Stimulated activated effector memory CD8-positive, alpha-beta T cell treated with anti-CD3 and anti-CD28 coated beads, Interleukin-12 subunit alpha, Interleukin-12 subunit beta, amount 100 ng/mL, for 72 hours (primary cell): Measurements from ENCODE around the gene PRUNE2.
"Not testable (repeated sequence)": the region's sequence is repeated elsewhere in the genome, so short reads cannot be mapped to it uniquely, and the experiment has no call there.

ENCODE experiments used
- ATAC-seq: fragments of 150-1000 bp; cut with Tn5 transposase; 2 replicates; pipeline ENCODE4 v1.10.0; 2021
- DNase-seq, 2 donors: peaks; one replicate each; pipeline ENCODE4 v3.0.0; 2021 to 2022; ENCODE audit warnings: low spot score in 2 of 2
- H3K27ac Mint-ChIP-seq: one replicate; pipeline ENCODE4 v1.8.0; 2022; ENCODE audit warnings: mild to moderate bottlenecking, mixed read lengths
- H3K36me3 Mint-ChIP-seq: one replicate; pipeline ENCODE4 v1.8.0; 2022; ENCODE audit warnings: mild to moderate bottlenecking, mixed read lengths
- H3K4me1 Mint-ChIP-seq: one replicate; pipeline ENCODE4 v1.8.0; 2022; ENCODE audit warnings: mixed read lengths
- H3K4me3 Mint-ChIP-seq: one replicate; pipeline ENCODE4 v1.8.0; 2022; ENCODE audit warnings: mild to moderate bottlenecking, mixed read lengths
- H3K9me3 Mint-ChIP-seq: one replicate; pipeline ENCODE4 v1.8.0; 2022; ENCODE audit warnings: mixed read lengths

The PRUNE2 gene

GRCh38 chr9:76603931-76604570, 301.9 kb downstream of the PRUNE2 start:
- Mint-ChIP-seq H3K9me3 (no peaks in the 10 kb centered on the region), H3K4me3 (no peak overlapping the region), H3K4me1 (peaks cover 8% of the 10 kb centered on the region), H3K36me3 (no peaks in the 10 kb centered on the region), H3K27ac (peak overlapping the region; percentile 10)
- ATAC-seq (no peak), DNase-seq (no peak)

DNA sequence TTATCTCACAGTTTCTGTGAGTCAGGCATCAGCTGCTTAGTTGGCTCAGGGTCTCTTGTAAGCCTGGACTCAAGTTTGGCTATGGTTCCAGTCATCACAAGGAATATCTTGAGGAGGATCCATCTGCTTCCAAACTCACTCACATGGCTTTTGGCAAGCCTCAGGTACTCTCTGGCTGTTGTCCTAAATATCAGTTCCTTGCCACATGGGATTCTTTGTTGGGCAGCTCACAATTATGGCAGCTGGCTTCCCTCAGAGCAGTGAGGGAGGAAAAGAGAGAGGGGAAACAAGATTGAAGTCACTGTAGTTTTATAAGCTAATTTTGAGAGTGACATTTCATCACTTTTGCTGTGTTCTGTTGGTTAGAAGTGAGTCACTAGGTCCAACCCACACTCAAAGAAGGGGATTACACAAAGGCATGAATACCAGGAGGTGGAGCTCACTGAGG, 302.4 kb downstream of the PRUNE2 start:
- peak; percentile 83 for ATAC-seq
- peak in 1 of 2 donors; percentile 52 for DNase-seq
- Mint-ChIP-seq H3K4me1 (peaks cover 8% of the 10 kb centered on the region), H3K4me3 (no peak overlapping the region), H3K36me3 (no peaks in the 10 kb centered on the region), H3K9me3 (no peaks in the 10 kb centered on the region), H3K27ac (peak overlapping the region; percentile 10)

GRCh38 chr9:76602199-76602598, 303.7 kb downstream of the PRUNE2 start:
- ATAC-seq (no peak), DNase-seq (no peak)

DNA sequence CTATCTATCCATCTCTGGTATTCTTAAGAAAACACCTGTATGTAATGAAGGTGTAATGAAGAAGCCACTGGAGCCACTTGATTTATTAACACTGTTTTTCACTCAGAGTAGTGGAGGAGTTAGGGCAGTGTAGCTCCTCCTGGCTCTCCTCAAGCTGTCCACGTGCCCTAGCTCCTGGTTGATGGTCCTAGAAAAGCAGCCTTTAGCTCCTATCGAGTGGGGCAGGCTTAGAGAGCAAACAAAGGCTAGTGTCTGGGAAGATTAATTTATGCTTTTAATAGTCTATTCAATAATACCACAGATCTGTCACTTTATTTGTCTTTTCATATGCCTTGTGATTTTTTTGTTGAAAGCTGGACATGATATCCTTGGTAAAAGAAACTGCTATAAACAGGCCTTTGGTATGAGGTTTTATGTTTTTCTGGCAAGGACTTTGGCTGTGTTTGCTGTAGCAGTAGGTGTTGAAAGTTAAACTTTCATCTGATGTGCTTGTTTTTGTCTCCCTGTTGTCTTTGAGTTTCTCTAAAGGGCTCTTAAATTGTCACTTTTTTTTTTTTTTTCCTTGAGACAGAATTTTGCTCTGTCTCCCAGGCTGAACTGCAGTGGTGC, 305.8 kb downstream of the PRUNE2 start:
- Mint-ChIP-seq H3K4me1 (peaks cover 8% of the 10 kb centered on the region), H3K9me3 (no peaks in the 10 kb centered on the region), H3K27ac (no peak overlapping the region), H3K36me3 (no peaks in the 10 kb centered on the region), H3K4me3 (no peak overlapping the region)
- no peak for DNase-seq
- no peak for ATAC-seq

More at GRCh38 chr9:76602199-76602598, 303.7 kb downstream of the PRUNE2 start:
- no peaks in the 10 kb centered on the region for H3K9me3 Mint-ChIP-seq
- H3K4me1 Mint-ChIP-seq = peaks cover 8% of the 10 kb centered on the region
- H3K36me3 Mint-ChIP-seq = no peaks in the 10 kb centered on the region
- H3K4me3 Mint-ChIP-seq = no peak overlapping the region
- no peak overlapping the region for H3K27ac Mint-ChIP-seq

- H3K9me3 Mint-ChIP-seq = no peaks in the 10 kb centered on the region
- no peak for ATAC-seq
- no peak overlapping the region for H3K27ac Mint-ChIP-seq
- peaks cover 6% of the 10 kb centered on the region for H3K4me1 Mint-ChIP-seq
- no peak overlapping the region for H3K4me3 Mint-ChIP-seq
- H3K36me3 Mint-ChIP-seq = no peaks in the 10 kb centered on the region
- DNase-seq = no peak
These were observed 306.9 kb downstream of the PRUNE2 start for GRCh38 chr9:76598981-76599380.

- H3K4me1 Mint-ChIP-seq = peaks cover 8% of the 10 kb centered on the region
- peak; percentile 59 for ATAC-seq
These were observed 310.3 kb downstream of the PRUNE2 start for GRCh38 chr9:76595645-76596044.

GRCh38 chr9:76594764-76595424, 311.0 kb downstream of the PRUNE2 start:
- Mint-ChIP-seq H3K36me3 (no peaks in the 10 kb centered on the region), H3K4me3 (no peak overlapping the region), H3K9me3 (no peaks in the 10 kb centered on the region), H3K4me1 (peaks cover 8% of the 10 kb centered on the region), H3K27ac (no peak overlapping the region)
- no peak for ATAC-seq
- no peak for DNase-seq

More at GRCh38 chr9:76595645-76596044, 310.3 kb downstream of the PRUNE2 start:
- no peak for DNase-seq
- Mint-ChIP-seq H3K27ac (no peak overlapping the region), H3K4me3 (no peak overlapping the region), H3K36me3 (no peaks in the 10 kb centered on the region), H3K9me3 (no peaks in the 10 kb centered on the region)

- not testable (repeated sequence) for H3K27ac Mint-ChIP-seq, H3K4me3 Mint-ChIP-seq, H3K4me1 Mint-ChIP-seq, H3K9me3 Mint-ChIP-seq, DNase-seq, H3K36me3 Mint-ChIP-seq, ATAC-seq
These were observed 311.8 kb downstream of the PRUNE2 start for GRCh38 chr9:76593961-76594735.

DNA sequence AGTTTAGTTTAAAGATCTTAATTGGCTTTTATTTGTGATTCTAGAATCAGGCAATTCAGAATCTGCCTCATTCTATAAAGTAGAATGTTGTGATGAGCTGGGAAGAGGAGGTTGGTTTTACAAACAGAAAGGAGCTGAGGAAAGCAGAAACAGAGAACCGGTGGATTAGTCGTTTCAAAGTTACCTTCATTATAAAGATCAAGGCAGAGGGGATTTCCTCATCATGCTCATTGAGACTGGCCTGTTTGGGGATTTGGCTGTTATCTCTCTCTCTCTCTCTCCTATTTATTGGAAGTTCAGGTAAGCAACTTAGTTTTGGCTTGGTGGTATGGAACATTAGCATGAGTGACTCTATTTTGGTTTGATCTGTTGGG, 313.0 kb downstream of the PRUNE2 start:
- H3K9me3 Mint-ChIP-seq = no peaks in the 10 kb centered on the region
- DNase-seq (no peak), ATAC-seq (no peak)
- no peak overlapping the region for H3K4me3 Mint-ChIP-seq
- H3K27ac Mint-ChIP-seq = no peak overlapping the region
- peaks cover 8% of the 10 kb centered on the region for H3K4me1 Mint-ChIP-seq
- H3K36me3 Mint-ChIP-seq = no peaks in the 10 kb centered on the region

- H3K4me1 Mint-ChIP-seq = peaks cover 8% of the 10 kb centered on the region
- no peaks in the 10 kb centered on the region for H3K36me3 Mint-ChIP-seq
- no peak overlapping the region for H3K27ac Mint-ChIP-seq
- no peak overlapping the region for H3K4me3 Mint-ChIP-seq
- ATAC-seq (no peak), DNase-seq (no peak)
- H3K9me3 Mint-ChIP-seq = no peaks in the 10 kb centered on the region
These were observed 313.6 kb downstream of the PRUNE2 start for GRCh38 chr9:76592091-76592973.

GRCh38 chr9:76591256-76591950, 314.5 kb downstream of the PRUNE2 start:
- Mint-ChIP-seq H3K27ac (no peak overlapping the region), H3K4me1 (peaks cover 8% of the 10 kb centered on the region), H3K4me3 (no peak overlapping the region), H3K36me3 (no peaks in the 10 kb centered on the region), H3K9me3 (no peaks in the 10 kb centered on the region)
- DNase-seq (no peak), ATAC-seq (no peak)

- no peak overlapping the region for H3K27ac Mint-ChIP-seq
- H3K36me3 Mint-ChIP-seq = no peaks in the 10 kb centered on the region
- no peak overlapping the region for H3K4me3 Mint-ChIP-seq
- DNase-seq (no peak), ATAC-seq (no peak)
- peaks cover 5% of the 10 kb centered on the region for H3K4me1 Mint-ChIP-seq
- H3K9me3 Mint-ChIP-seq = no peaks in the 10 kb centered on the region
These were observed 317.6 kb downstream of the PRUNE2 start for GRCh38 chr9:76588316-76588715.

GRCh38 chr9:76586390-76587314, 319.3 kb downstream of the PRUNE2 start:
- Mint-ChIP-seq H3K27ac (no peak overlapping the region), H3K9me3 (no peaks in the 10 kb centered on the region), H3K36me3 (no peaks in the 10 kb centered on the region), H3K4me1 (no peaks in the 10 kb centered on the region), H3K4me3 (no peak overlapping the region)
- DNase-seq (no peak), ATAC-seq (no peak)
